Natural killer cell (primary cell): ENCODE measurements around the gene GSTA3. TPM values are rescaled to one million over a fixed set of nuclear protein-coding genes. Genes with fewer than 3 reads are reported as not detected.
"Not testable (repeated sequence)": the region's sequence is repeated elsewhere in the genome, so short reads cannot be mapped to it uniquely, and the experiment has no call there.

Source experiments
- ATAC-seq, 3 donors: fragments of 150-1000 bp in 2 of 3; fragments of 200-7000 bp in 1 of 3; cut with Tn5 transposase; 1 replicate in 1 of 3; 2 replicates in 2 of 3; pipeline ENCODE4 v1.10.0; 2021; ENCODE audit warnings: mild to moderate bottlenecking in 2 of 3, moderate library complexity in 2 of 3
- DNase-seq, 2 donors: peaks; one replicate each; pipeline versions ENCODE4 v3.0.0 to v3.0.0-alpha.2; 2013 to 2021; ENCODE audit warnings: mixed read lengths in 1 of 2
- H3K27ac ChIP-seq: one replicate; pipeline ENCODE4 v1.5.1; 2013; ENCODE audit warnings: mild to moderate bottlenecking, low read length
- H3K27me3 ChIP-seq: one replicate; pipeline ENCODE4 v1.6.1; 2013; ENCODE audit warnings: low read length; ENCODE audit not compliant: control insufficient read depth, insufficient read depth
- H3K36me3 ChIP-seq: one replicate; pipeline ENCODE4 v1.6.1; 2013; ENCODE audit warnings: low read length; ENCODE audit not compliant: control insufficient read depth, insufficient read depth
- H3K4me1 ChIP-seq: one replicate; pipeline ENCODE4 v1.6.1; 2013; ENCODE audit warnings: low read length; ENCODE audit not compliant: control insufficient read depth, insufficient read depth
- H3K4me3 ChIP-seq: one replicate; pipeline ENCODE4 v1.5.1; 2013; ENCODE audit warnings: low read length
- H3K9me3 ChIP-seq: one replicate; pipeline ENCODE4 v1.6.1; 2013; ENCODE audit warnings: low read length; ENCODE audit not compliant: control insufficient read depth, insufficient read depth
- H3K27ac Mint-ChIP-seq, 2 donors: one replicate each; pipeline ENCODE4 v1.8.0; 2022; ENCODE audit warnings: mild to moderate bottlenecking in 2 of 2, mixed read lengths in 2 of 2, moderate library complexity in 1 of 2
- H3K27me3 Mint-ChIP-seq, 2 donors: one replicate each; pipeline ENCODE4 v1.8.0; 2022; ENCODE audit warnings: low read depth in 2 of 2, mixed read lengths in 2 of 2
- H3K36me3 Mint-ChIP-seq: one replicate; pipeline ENCODE4 v1.8.0; 2022; ENCODE audit warnings: mixed read lengths
- H3K4me1 Mint-ChIP-seq, 2 donors: one replicate each; pipeline ENCODE4 v1.8.0; 2022; ENCODE audit warnings: mixed read lengths in 2 of 2
- H3K4me3 Mint-ChIP-seq: one replicate; pipeline ENCODE4 v1.8.0; 2022; ENCODE audit warnings: mild to moderate bottlenecking, moderate library complexity, mixed read lengths
- H3K9me3 Mint-ChIP-seq, 2 donors: one replicate each; pipeline ENCODE4 v1.8.0; 2022; ENCODE audit warnings: mixed read lengths in 2 of 2
- WGBS: methylation state at CpG from one replicate; pipeline ENCODE4 v1.1.7; 2013; ENCODE audit warnings: missing lambda C conversion rate; ENCODE audit not compliant: insufficient coverage; 5-methylcytosine and 5-hydroxymethylcytosine counted together
- intact Hi-C: fragments of 100-400 bp; cut with micrococcal nuclease; formaldehyde crosslinking; loops from one replicate; pipeline ENCODE4 v1.14.2; 2022
- total RNA-seq, 4 donors: library from RNA; stranded (reverse); fragments of 120-200 nt in 1 of 4; gene quantifications; one replicate each; pipeline versions ENCODE4 v1.2.3 to v1.2.4, GENCODE V29; 2013 to 2022
- TF ChIP-seq, protein P1 (sequence below): fragments of 200-600 bp; IDR thresholded peaks from one replicate; pipeline ENCODE4 v1.8.0; 2022; ENCODE audit warnings: antibody characterized with exemption

GSTA3 gene
- total RNA-seq, 3 donors from 2014 or later (not counting 1 experiment from before 2014, with no cell fraction given), result not detected

DNA sequence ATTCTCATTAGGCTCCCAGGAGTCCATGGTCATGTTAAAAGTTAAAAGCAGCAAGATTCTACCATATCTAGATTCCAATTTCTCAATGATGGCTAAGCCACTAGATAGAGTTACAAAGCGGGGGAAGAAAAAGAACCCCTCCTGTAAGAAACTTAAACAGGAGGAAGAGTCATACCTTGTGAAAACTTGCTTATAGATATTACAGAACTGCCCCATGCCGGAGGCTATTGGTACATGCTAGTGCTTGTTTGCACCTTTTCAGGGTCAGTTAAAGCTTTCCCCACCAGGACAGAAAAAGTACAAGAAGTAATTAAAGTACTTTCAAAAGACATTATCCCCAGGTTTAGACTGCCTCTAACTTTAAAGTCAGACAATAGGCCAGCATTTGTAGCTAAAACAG, 15.5 kb upstream of the GSTA3 start:
- Histone ChIP-seq H3K9me3 (no peaks in the 10 kb centered on the region), H3K4me1 (no peaks in the 10 kb centered on the region), H3K27me3 (no peaks in the 10 kb centered on the region), H3K36me3 (no peaks in the 10 kb centered on the region), H3K4me3 (no peak overlapping the region), H3K27ac (no peak overlapping the region)
- no peak for ATAC-seq
- Mint-ChIP-seq H3K27ac (no peak overlapping the region), H3K4me3 (no peak overlapping the region), H3K9me3 (no peaks in the 10 kb centered on the region), H3K36me3 (no peaks in the 10 kb centered on the region), H3K27me3 (peaks cover 24 to 30% of the 10 kb centered on the region in 2 donors), H3K4me1 (no peaks in the 10 kb centered on the region)
- TF ChIP-seq, protein P1, sequence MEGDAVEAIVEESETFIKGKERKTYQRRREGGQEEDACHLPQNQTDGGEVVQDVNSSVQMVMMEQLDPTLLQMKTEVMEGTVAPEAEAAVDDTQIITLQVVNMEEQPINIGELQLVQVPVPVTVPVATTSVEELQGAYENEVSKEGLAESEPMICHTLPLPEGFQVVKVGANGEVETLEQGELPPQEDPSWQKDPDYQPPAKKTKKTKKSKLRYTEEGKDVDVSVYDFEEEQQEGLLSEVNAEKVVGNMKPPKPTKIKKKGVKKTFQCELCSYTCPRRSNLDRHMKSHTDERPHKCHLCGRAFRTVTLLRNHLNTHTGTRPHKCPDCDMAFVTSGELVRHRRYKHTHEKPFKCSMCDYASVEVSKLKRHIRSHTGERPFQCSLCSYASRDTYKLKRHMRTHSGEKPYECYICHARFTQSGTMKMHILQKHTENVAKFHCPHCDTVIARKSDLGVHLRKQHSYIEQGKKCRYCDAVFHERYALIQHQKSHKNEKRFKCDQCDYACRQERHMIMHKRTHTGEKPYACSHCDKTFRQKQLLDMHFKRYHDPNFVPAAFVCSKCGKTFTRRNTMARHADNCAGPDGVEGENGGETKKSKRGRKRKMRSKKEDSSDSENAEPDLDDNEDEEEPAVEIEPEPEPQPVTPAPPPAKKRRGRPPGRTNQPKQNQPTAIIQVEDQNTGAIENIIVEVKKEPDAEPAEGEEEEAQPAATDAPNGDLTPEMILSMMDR, result no peak
- DNase-seq, result no peak
- 95% methylated on average over 2 of the region's 2 CpGs for WGBS
- intact Hi-C loops, result no loop called here

DNA sequence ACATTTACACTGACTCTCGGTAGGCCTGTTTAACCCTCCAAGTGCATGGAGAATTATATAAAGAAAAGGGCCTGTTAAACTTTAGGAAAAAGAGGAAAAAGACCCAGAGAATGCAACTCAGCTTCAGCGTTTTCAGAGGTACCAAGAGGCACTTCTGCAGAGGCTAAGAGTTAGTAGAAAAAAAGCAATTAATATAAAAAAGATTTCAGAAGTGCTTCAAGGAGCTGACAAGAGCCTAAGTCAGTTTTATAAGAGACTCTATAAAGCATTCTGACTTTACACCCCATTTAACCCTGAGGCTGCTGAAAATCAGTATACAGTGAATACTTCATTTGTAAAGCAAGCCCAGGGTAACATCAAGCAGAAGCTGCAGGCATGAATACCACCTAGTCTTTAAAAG, 14.2 kb upstream of the GSTA3 start:
- 83% methylated on average over 2 of the region's 2 CpGs for WGBS
- H3K4me3 ChIP-seq, H3K9me3 Mint-ChIP-seq, H3K27me3 ChIP-seq, DNase-seq, H3K4me1 Mint-ChIP-seq, H3K9me3 ChIP-seq, H3K36me3 ChIP-seq, H3K27ac ChIP-seq, H3K27ac Mint-ChIP-seq, H3K4me1 ChIP-seq, H3K36me3 Mint-ChIP-seq, intact Hi-C loops, H3K4me3 Mint-ChIP-seq, ATAC-seq: not testable (repeated sequence)
- H3K27me3 Mint-ChIP-seq, result peaks cover 20 to 30% of the 10 kb centered on the region in 2 donors

DNA sequence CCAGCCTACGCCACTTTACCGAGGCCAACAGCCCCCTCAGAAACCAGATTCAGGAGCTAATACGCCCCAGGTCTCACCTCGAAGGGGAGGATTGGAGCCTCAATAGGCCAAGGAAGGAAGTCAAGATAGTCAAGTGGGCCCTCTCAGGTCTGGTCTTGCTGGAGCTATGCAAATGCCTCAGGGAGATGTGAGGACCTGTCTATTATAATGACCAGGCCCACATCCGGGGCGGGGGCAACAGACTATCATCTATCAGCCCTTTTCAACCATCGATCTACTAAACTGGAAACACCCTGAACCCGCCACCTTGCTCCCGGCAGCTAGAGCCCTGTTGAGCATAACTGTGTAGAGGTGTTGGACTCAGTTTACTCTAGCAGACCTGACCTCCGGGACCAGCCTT, 12.7 kb upstream of the GSTA3 start:
- WGBS, result 92% methylated on average over 10 of the region's 10 CpGs
- intact Hi-C loops, result no loop called here

DNA sequence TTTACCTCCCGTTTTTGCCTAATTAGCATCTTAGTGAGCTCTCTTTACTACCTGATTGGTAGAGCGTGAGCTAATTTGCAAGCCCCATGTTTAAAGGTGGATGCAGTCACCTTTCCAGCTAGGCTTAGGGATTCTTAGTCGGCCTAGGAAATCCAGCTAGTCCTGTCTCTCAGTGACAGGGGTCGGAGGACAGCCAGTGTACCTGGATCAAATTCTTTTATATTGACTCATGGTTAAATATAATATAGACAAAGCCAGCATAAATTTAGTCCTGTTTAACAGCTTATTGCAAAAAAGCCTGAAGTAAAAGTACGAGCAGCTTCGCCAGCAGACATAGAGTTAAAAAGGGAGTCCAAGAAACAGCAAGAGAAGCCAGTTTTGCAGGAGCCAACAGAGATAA, 12.2 kb upstream of the GSTA3 start:
- Histone ChIP-seq H3K36me3 (no peaks in the 10 kb centered on the region), H3K27me3 (no peaks in the 10 kb centered on the region), H3K27ac (no peak overlapping the region), H3K4me1 (no peaks in the 10 kb centered on the region), H3K4me3 (no peak overlapping the region), H3K9me3 (no peaks in the 10 kb centered on the region)
- ATAC-seq (no peak), DNase-seq (no peak)
- no peaks in the 10 kb centered on the region for H3K4me1 Mint-ChIP-seq
- peaks cover 15 to 20% of the 10 kb centered on the region in 2 donors for H3K27me3 Mint-ChIP-seq
- H3K4me3 Mint-ChIP-seq, result no peak overlapping the region
- 89% methylated on average over 5 of the region's 6 CpGs for WGBS
- no peaks in the 10 kb centered on the region for H3K36me3 Mint-ChIP-seq
- H3K9me3 Mint-ChIP-seq, result no peaks in the 10 kb centered on the region
- intact Hi-C loops, result no loop called here
- no peak overlapping the region for H3K27ac Mint-ChIP-seq
- TF ChIP-seq, protein P1, result no peak

More for the DNA sequence above, 12.7 kb upstream of the GSTA3 start:
- Mint-ChIP-seq H3K4me3 (no peak overlapping the region), H3K36me3 (no peaks in the 10 kb centered on the region), H3K9me3 (no peaks in the 10 kb centered on the region), H3K27me3 (peaks cover 18 to 24% of the 10 kb centered on the region in 2 donors), H3K4me1 (no peaks in the 10 kb centered on the region), H3K27ac (no peak overlapping the region)
- ATAC-seq, result no peak
- Histone ChIP-seq H3K27ac (no peak overlapping the region), H3K27me3 (no peaks in the 10 kb centered on the region), H3K36me3 (no peaks in the 10 kb centered on the region), H3K9me3 (no peaks in the 10 kb centered on the region), H3K4me1 (no peaks in the 10 kb centered on the region), H3K4me3 (no peak overlapping the region)
- TF ChIP-seq, protein P1, result no peak
- DNase-seq, result no peak

DNA sequence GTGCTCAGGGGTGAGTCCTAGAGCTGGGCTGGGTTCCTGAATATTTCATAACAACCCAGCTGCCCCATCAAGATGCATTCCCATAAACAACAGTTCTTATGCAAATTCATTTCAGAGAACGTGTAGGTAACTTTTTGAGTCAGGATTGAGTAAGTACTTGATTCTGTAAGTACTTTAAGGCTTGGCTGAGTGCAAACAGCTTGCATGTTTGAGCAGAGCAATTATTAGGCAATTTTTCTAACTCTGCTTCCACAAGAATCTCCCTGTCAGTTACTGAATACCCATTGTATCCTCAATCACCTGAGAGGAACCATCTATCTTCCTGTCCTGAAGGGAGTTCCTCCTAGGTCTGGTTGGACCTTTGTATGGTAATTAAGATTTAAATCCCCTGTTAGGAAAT, 10.0 kb upstream of the GSTA3 start:
- DNase-seq, H3K9me3 Mint-ChIP-seq, H3K4me1 Mint-ChIP-seq, H3K27ac Mint-ChIP-seq, H3K27ac ChIP-seq, intact Hi-C loops, H3K4me1 ChIP-seq, H3K36me3 Mint-ChIP-seq, ATAC-seq, H3K4me3 Mint-ChIP-seq, H3K36me3 ChIP-seq, H3K9me3 ChIP-seq, H3K27me3 ChIP-seq, H3K4me3 ChIP-seq: not testable (repeated sequence)
- WGBS, result 83% methylated on average over 1 of the region's 1 CpG
- H3K27me3 Mint-ChIP-seq, result peaks cover 9 to 15% of the 10 kb centered on the region in 2 donors

DNA sequence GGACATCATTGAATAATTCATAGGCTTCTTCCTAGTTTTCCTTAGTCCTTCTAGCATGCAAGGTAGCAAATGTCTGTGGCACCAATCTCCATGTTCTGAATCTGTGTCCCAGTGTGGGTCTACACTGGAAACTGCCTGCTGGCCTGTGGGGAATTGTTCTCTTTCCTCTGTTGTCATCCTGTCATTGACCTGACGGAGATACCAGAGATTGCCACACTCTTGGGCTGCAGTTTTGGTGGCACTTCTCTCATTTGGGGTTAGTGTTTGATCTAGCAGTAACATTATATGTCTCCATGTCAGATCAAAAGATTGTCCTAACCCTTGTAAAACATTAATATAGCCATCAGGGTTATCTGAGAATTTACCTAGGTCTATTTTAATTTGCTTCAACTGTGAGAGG, 9.3 kb upstream of the GSTA3 start:
- ATAC-seq, H3K27me3 ChIP-seq, H3K27ac Mint-ChIP-seq, H3K4me1 ChIP-seq, H3K4me3 Mint-ChIP-seq, H3K4me3 ChIP-seq, H3K4me1 Mint-ChIP-seq, H3K9me3 Mint-ChIP-seq, H3K27me3 Mint-ChIP-seq, DNase-seq, H3K36me3 ChIP-seq, H3K36me3 Mint-ChIP-seq, H3K27ac ChIP-seq, H3K9me3 ChIP-seq, intact Hi-C loops: not testable (repeated sequence)
- 36% methylated on average over 1 of the region's 1 CpG for WGBS
